Cardiac muscle cell (in vitro differentiated cells and primary cell): ENCODE results near the gene AFG1L. TPM values are rescaled to one million over a fixed set of nuclear protein-coding genes. Genes with fewer than 3 reads are reported as not detected.

Experiments
- DNase-seq, 2 donors: peaks; one replicate each; pipeline versions ENCODE4 v3.0.0 to v3.0.0-alpha.2; 2010 to 2017; ENCODE audit warnings: low read depth in 1 of 2, low spot score in 1 of 2
- H3K27ac ChIP-seq: fragments of 200-600 bp; sonication (generic); 2 replicates; pipeline ENCODE4 v1.5.1; 2016
- H3K27me3 ChIP-seq: fragments of 200-600 bp; sonication (generic); 2 replicates; pipeline ENCODE4 v1.6.0; 2016; ENCODE audit warnings: control low read depth
- H3K36me3 ChIP-seq: fragments of 200-600 bp; sonication (generic); 2 replicates; pipeline ENCODE4 v1.5.1; 2016; ENCODE audit warnings: control low read depth
- H3K4me1 ChIP-seq: fragments of 200-600 bp; sonication (generic); 2 replicates; pipeline ENCODE4 v1.8.1; 2017; ENCODE audit warnings: low read depth, mild to moderate bottlenecking, mixed run types
- H3K4me3 ChIP-seq: fragments of 200-600 bp; sonication (generic); 2 replicates; pipeline ENCODE4 v1.5.1; 2016; ENCODE audit warnings: mild to moderate bottlenecking
- H3K9me3 ChIP-seq: fragments of 200-600 bp; sonication (generic); 2 replicates; pipeline ENCODE4 v1.5.1; 2017; ENCODE audit warnings: low read depth, mild to moderate bottlenecking, control low read depth
- polyA plus RNA-seq: library from polyadenylated mRNA; unstranded; fragments of >200 nt; fragmentation: Nextera tagmentation; extraction: Ambion mirVana; gene quantifications from 2 replicates; pipeline ENCODE4 v1.2.1, GENCODE V29; 2016
- total RNA-seq: library from RNA; depleted of rRNA; stranded (reverse); fragments of >200 nt; gene quantifications from 2 replicates; pipeline ENCODE4 v1.2.3, GENCODE V29; 2016
- TF ChIP-seq, protein P1 (sequence below): IDR thresholded peaks from 2 replicates; pipeline ENCODE4 v1.5.1; 2012; ENCODE audit warnings: low read depth, mild to moderate bottlenecking, low read length

The AFG1L gene
- total and polyA plus RNA-seq, 2 experiments from 2014 or later, result 7.7 to 8.8 TPM

DNA sequence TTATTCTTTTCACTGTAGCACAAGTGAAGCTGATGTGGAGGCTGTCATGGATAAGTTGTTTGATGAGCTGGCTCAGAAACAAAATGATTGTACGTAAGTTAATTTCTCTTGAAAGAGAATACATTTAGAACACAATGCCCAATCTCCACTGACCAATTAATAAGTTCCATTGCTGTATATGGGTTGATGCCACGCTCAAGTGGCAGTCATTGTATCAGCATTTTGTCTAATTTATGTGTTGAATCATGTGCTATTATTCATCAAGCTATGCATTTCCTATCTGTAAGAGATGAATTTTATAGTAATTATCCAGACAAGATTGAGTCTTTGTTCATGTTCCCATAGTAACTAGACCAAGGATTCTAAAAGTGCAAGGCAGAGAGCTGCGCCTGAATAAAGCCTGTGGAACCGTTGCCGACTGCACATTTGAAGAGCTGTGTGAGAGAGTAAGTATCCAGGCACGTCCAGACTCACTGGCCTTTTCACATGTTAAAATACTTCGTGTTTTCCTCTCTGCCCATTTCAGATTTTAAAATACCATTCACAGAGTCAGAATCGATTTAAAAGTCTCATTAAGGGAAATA lies 182.1 kb downstream of the AFG1L start:
- no peaks in the 10 kb centered on the region for H3K9me3 ChIP-seq
- no peak for DNase-seq
- TF ChIP-seq, protein P1, sequence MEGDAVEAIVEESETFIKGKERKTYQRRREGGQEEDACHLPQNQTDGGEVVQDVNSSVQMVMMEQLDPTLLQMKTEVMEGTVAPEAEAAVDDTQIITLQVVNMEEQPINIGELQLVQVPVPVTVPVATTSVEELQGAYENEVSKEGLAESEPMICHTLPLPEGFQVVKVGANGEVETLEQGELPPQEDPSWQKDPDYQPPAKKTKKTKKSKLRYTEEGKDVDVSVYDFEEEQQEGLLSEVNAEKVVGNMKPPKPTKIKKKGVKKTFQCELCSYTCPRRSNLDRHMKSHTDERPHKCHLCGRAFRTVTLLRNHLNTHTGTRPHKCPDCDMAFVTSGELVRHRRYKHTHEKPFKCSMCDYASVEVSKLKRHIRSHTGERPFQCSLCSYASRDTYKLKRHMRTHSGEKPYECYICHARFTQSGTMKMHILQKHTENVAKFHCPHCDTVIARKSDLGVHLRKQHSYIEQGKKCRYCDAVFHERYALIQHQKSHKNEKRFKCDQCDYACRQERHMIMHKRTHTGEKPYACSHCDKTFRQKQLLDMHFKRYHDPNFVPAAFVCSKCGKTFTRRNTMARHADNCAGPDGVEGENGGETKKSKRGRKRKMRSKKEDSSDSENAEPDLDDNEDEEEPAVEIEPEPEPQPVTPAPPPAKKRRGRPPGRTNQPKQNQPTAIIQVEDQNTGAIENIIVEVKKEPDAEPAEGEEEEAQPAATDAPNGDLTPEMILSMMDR, result no peak

DNA sequence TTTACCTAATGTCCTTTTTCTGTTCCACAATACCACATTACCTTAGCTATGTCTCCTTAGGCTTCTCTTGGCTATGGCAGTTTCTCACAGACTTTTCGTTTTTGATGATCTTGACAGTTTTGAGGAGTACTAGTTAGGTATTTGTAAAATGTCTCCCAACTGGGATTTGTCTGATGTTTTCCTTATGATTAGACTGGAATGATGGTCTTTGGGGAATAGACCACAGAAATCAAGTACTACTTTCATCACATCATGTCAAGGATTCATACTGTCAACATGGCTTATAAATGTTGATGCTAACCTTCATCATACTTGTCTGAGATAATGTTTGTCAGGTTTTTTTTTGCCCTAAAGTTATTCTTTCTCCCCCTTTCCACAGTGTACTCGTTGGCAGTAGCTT lies 187.7 kb downstream of the AFG1L start:
- Histone ChIP-seq H3K4me3 (no peak overlapping the region), H3K9me3 (no peaks in the 10 kb centered on the region), H3K4me1 (no peaks in the 10 kb centered on the region), H3K36me3 (no peaks in the 10 kb centered on the region), H3K27me3 (no peaks in the 10 kb centered on the region), H3K27ac (no peak overlapping the region)
- TF ChIP-seq, protein P1, result no peak
- DNase-seq, result no peak

More for the DNA sequence above, 182.1 kb downstream of the AFG1L start:
- Histone ChIP-seq H3K27me3 (no peaks in the 10 kb centered on the region), H3K4me3 (no peak overlapping the region), H3K27ac (no peak overlapping the region), H3K36me3 (no peaks in the 10 kb centered on the region), H3K4me1 (no peaks in the 10 kb centered on the region)

DNA sequence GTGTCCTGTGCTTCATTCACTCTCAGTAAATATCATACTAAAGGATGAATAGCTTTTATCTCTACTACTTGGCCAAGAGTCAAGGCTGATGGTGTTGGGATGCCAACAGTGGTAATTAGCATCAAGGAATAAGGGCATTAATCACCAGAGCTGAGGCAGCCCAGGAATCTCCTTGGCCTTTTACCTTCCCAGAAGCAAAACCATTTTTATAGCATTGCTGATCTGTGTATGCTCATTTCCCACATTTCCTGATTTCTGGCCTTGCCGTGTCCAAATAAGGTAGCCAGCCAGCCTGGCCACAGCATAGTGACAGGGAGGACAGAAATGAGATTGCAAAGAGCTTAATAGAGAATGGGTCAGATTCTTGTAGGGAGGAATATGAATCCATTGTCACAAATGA lies 189.2 kb downstream of the AFG1L start:
- H3K9me3 ChIP-seq, result no peaks in the 10 kb centered on the region
- TF ChIP-seq, protein P1, result no peak
- no peaks in the 10 kb centered on the region for H3K27me3 ChIP-seq
- H3K36me3 ChIP-seq, result no peaks in the 10 kb centered on the region
- no peaks in the 10 kb centered on the region for H3K4me1 ChIP-seq
- H3K4me3 ChIP-seq, result no peak overlapping the region
- DNase-seq, result no peak
- no peak overlapping the region for H3K27ac ChIP-seq

DNA sequence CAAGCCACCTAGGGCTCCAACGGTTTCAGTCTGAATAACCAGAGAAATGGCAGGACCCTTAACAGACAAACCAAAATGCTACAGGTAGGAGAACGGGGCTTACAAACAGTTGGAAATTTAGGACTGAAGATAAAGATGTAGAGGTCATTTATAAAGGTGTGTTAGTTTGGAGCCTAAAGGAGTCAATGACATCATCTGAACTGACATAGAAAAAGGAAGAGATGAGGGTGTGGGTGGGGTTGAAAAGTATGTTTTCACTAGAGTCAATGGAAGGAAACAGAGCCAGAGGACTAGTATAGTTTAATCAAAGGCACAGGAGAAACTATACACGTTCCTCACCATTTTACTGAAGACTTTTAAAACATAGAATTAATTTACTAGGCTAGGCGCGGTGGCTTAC lies 194.8 kb downstream of the AFG1L start:
- H3K9me3 ChIP-seq, result no peaks in the 10 kb centered on the region
- no peaks in the 10 kb centered on the region for H3K4me1 ChIP-seq
- no peak for DNase-seq
- TF ChIP-seq, protein P1, result no peak
- no peaks in the 10 kb centered on the region for H3K27me3 ChIP-seq
- no peak overlapping the region for H3K27ac ChIP-seq
- no peak overlapping the region for H3K4me3 ChIP-seq
- no peaks in the 10 kb centered on the region for H3K36me3 ChIP-seq

- Histone ChIP-seq H3K36me3 (no peaks in the 10 kb centered on the region), H3K4me3 (no peak overlapping the region), H3K27me3 (no peaks in the 10 kb centered on the region), H3K9me3 (no peaks in the 10 kb centered on the region), H3K27ac (no peak overlapping the region), H3K4me1 (no peaks in the 10 kb centered on the region)
- peak; percentile 22 to 67 for DNase-seq
- TF ChIP-seq, protein P1, result peak; percentile 68
Observed at GRCh38 chr6:108492131-108492766, 197.4 kb downstream of the AFG1L start.
